ENCODE results near the gene IRAG1. TPM values are rescaled to one million over a fixed set of nuclear protein-coding genes. Genes with fewer than 3 reads are reported as not detected.

IRAG1 gene
- total and polyA plus RNA-seq, 2 of the 13 experiments (the other 11 are each of a cell fraction or from before 2014, with no cell fraction given) = 0.13 to 0.20 TPM

DNA sequence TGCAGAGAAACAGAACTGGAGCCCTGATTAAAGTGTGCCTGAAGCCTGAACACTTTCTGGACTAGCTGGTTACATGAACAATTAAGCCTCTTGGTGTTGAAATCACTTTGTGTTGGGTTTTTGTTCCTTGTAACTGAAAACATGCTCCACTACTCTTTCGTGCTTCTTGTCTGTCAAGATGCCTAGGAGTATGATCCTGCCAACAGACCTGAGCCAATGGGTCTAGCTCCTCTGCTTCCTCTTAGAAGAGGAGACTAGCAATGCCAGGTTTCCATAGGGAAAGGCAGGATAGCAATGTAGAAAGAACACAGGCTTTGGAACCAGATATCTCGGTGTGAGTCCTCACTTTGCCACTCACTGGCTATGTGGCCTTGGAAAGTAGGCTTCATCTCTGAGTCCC is 40.3 kb downstream of the IRAG1 start (continued):
- TF ChIP-seq CBX5 (CRISPR knock-in tag; IDR thresholded peaks at IDR 0.05; ENCODE audit: borderline replicate concordance) = no peak
- no peak for TF ChIP-seq ZNF607 (CRISPR knock-in tag; IDR thresholded peaks at IDR 0.05; ENCODE audit: borderline replicate concordance)

DNA sequence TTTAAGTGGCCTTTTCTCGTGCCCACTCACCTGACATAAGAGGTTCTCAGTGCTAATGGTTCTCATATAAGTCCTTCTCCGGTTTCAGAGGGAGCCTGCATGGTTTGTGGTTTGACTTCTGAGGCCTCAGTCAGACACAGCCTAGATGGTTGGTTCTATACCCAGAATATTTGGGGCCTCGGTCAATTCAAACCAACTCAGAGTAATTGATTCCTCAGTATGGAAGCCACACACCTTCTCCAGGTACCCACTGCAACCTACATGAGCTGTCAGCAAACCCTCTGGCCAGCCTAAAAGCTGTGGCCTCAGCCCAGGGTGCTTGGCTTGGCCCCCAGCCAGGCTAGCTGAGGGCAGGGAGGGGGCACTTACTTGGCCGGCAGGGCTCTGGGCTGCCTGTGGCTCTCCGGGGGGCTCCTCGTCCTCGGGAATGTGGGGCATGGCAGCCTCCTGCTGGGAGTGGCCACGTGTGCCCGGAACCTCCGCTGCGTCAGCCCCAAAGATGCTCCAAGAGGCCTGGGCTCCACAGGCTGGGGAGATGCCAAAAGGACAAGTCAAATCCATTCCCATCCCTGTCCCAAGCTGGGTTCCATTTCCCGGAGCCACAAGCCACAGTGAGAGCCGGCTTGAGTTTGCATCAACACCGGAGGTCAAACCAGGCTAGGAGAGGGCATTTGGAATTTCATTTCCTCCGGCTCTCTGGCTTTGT is 41.7 kb downstream of the IRAG1 start:
- ATAC-seq (no peak), FAIRE-seq (no peak), DNase-seq (ENCODE audit: low spot score) (no peak)
- no peaks in the 10 kb centered on the region for H4K20me1 ChIP-seq (ENCODE audit: insufficient read depth, low read length)
- no peak overlapping the region for H3K27ac ChIP-seq (ENCODE audit: extremely low read length, insufficient read depth, low read length)
- H3K9me3 ChIP-seq (ENCODE audit: low read length) = no peaks in the 10 kb centered on the region
- no peaks in the 10 kb centered on the region for H3K4me1 ChIP-seq (ENCODE audit: insufficient read depth, low read length)
- in situ Hi-C loops (cut with HindIII; ENCODE audit: extremely low pct_ligation_motif_present, low pct_unique_long_range_greater_than_20kb) (no loop called here), intact Hi-C loops (cut with micrococcal nuclease; ENCODE audit: unreplicated experiment) (loop anchor here (10.0 kb wide), 1 partner anchor 83 kb away; no protein-coding TSS in a partner anchor)
- H3K9ac ChIP-seq (ENCODE audit: insufficient read depth, low read depth, low read length) = no peak overlapping the region
- no peak overlapping the region for H3K4me2 ChIP-seq (ENCODE audit: low read depth, low read length)
- no peak overlapping the region for H3K4me3 ChIP-seq (replicated peaks in 1 of 3; ENCODE audit: insufficient read depth in 1 of 3, low read depth in 2 of 3, low read length in 3 of 3)
- H2AFZ ChIP-seq (ENCODE audit: low read length) = no peak overlapping the region
- BruUV-seq (replicated peaks) = no TSS peak
- H3K36me3 ChIP-seq (replicated peaks in 1 of 2; ENCODE audit: control insufficient read depth in 1 of 2, insufficient read depth in 2 of 2, low read length in 2 of 2) = no peaks in the 10 kb centered on the region
- no peaks in the 10 kb centered on the region for H3K79me2 ChIP-seq (ENCODE audit: insufficient read depth, low read length)
- peaks cover under 1 to 10% of the 10 kb centered on the region in 2 experiments; a peak in 3 of 5 replicates for H3K27me3 ChIP-seq (ENCODE audit: control insufficient read depth in 1 of 2, insufficient read depth in 2 of 2, low read length in 2 of 2)
- 23% methylated on average over 7 of the region's 15 CpGs for WGBS (ENCODE audit: low lambda C conversion rate)
- ChIA-PET POLR2A (no interaction called here), CTCF (ENCODE audit: low intra/inter-chr PET ratio, low total read pairs) (no interaction called here)
- TF ChIP-seq, protein P1, sequence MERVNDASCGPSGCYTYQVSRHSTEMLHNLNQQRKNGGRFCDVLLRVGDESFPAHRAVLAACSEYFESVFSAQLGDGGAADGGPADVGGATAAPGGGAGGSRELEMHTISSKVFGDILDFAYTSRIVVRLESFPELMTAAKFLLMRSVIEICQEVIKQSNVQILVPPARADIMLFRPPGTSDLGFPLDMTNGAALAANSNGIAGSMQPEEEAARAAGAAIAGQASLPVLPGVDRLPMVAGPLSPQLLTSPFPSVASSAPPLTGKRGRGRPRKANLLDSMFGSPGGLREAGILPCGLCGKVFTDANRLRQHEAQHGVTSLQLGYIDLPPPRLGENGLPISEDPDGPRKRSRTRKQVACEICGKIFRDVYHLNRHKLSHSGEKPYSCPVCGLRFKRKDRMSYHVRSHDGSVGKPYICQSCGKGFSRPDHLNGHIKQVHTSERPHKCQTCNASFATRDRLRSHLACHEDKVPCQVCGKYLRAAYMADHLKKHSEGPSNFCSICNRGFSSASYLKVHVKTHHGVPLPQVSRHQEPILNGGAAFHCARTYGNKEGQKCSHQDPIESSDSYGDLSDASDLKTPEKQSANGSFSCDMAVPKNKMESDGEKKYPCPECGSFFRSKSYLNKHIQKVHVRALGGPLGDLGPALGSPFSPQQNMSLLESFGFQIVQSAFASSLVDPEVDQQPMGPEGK (CRISPR knock-in tag; IDR thresholded peaks at IDR 0.05) = no peak
- TF ChIP-seq ZNF12 (CRISPR knock-in tag; IDR thresholded peaks at IDR 0.05) (no peak), NCOR1 (IDR thresholded peaks at IDR 0.05; ENCODE audit: borderline replicate concordance, low read length) (no peak), HNRNPUL1 (IDR thresholded peaks at IDR 0.05; ENCODE audit: low read depth, low read length) (no peak), TMF1 (CRISPR knock-in tag; IDR thresholded peaks at IDR 0.05; ENCODE audit: low read depth) (no peak), PTBP1 (IDR thresholded peaks at IDR 0.05; ENCODE audit: low read depth, low read length, poor library complexity, severe bottlenecking) (no peak), MAFK (conservative IDR thresholded peaks at IDR 0.05 in 1 of 2, IDR thresholded peaks at IDR 0.05 in 1 of 2; ENCODE audit: low read length in 2 of 2) (no peak), MEIS1 (CRISPR knock-in tag; IDR thresholded peaks at IDR 0.05; ENCODE audit: borderline replicate concordance) (no peak), TARDBP (CRISPR knock-in tag; IDR thresholded peaks at IDR 0.05) (no peak), TRIM22 (IDR thresholded peaks at IDR 0.05) (no peak), ZNF746 (CRISPR knock-in tag; IDR thresholded peaks at IDR 0.05) (no peak)
- TF ChIP-seq, protein P2, sequence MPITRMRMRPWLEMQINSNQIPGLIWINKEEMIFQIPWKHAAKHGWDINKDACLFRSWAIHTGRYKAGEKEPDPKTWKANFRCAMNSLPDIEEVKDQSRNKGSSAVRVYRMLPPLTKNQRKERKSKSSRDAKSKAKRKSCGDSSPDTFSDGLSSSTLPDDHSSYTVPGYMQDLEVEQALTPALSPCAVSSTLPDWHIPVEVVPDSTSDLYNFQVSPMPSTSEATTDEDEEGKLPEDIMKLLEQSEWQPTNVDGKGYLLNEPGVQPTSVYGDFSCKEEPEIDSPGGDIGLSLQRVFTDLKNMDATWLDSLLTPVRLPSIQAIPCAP (CRISPR knock-in tag; IDR thresholded peaks at IDR 0.05; ENCODE audit: low read depth) = no peak
- TF ChIP-seq, protein P3, sequence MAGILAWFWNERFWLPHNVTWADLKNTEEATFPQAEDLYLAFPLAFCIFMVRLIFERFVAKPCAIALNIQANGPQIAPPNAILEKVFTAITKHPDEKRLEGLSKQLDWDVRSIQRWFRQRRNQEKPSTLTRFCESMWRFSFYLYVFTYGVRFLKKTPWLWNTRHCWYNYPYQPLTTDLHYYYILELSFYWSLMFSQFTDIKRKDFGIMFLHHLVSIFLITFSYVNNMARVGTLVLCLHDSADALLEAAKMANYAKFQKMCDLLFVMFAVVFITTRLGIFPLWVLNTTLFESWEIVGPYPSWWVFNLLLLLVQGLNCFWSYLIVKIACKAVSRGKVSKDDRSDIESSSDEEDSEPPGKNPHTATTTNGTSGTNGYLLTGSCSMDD (CRISPR knock-in tag; IDR thresholded peaks at IDR 0.05) = no peak
- TF ChIP-seq, protein P4, sequence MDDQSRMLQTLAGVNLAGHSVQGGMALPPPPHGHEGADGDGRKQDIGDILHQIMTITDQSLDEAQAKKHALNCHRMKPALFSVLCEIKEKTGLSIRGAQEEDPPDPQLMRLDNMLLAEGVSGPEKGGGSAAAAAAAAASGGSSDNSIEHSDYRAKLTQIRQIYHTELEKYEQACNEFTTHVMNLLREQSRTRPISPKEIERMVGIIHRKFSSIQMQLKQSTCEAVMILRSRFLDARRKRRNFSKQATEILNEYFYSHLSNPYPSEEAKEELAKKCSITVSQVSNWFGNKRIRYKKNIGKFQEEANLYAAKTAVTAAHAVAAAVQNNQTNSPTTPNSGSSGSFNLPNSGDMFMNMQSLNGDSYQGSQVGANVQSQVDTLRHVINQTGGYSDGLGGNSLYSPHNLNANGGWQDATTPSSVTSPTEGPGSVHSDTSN (CRISPR knock-in tag; IDR thresholded peaks at IDR 0.05; ENCODE audit: borderline replicate concordance) = no peak
